Anterior cingulate cortex (tissue), 58 donors: ENCODE measurements around the gene MEAF6.

Experiments
- DNase-seq, 58 donors: peaks; one replicate each; lab custom pipeline; 2025; lab: John Stamatoyannopoulos, UW

MEAF6 gene

GRCh38 chr1:37476087-37476452 lies 38.5 kb downstream of the MEAF6 start:
- no peak for DNase-seq

GRCh38 chr1:37475380-37476086 lies 39.0 kb downstream of the MEAF6 start:
- no peak for DNase-seq

- peak in 3 of 58 donors; percentile 39 to 57 (median 55) for DNase-seq
These were observed 39.7 kb downstream of the MEAF6 start for GRCh38 chr1:37474697-37475379.

- DNase-seq, result peak in 50 of 58 donors; percentile 21 to 89 (median 67)
These were observed 40.4 kb downstream of the MEAF6 start, which contains the start of gene ZC3H12A for GRCh38 chr1:37474046-37474696. TSS of gene ZC3H12A (plus strand) at chr1:37474580. CDS start at chr1:37475497, 917 bp downstream.

- DNase-seq, result peak in 2 of 58 donors; percentile 21 to 41
These were observed 41.0 kb downstream of the MEAF6 start for GRCh38 chr1:37473431-37474045.

GRCh38 chr1:37472994-37473393 lies 41.6 kb downstream of the MEAF6 start:
- no peak for DNase-seq

- peak in 1 of 58 donors; percentile 12 for DNase-seq
These were observed 42.3 kb downstream of the MEAF6 start for GRCh38 chr1:37472281-37472680.

- DNase-seq, result peak in 45 of 58 donors; percentile 12 to 85 (median 49)
These were observed 43.0 kb downstream of the MEAF6 start for GRCh38 chr1:37471345-37472231.

- no peak for DNase-seq
These were observed 45.2 kb downstream of the MEAF6 start for GRCh38 chr1:37469386-37469785.

- no peak for DNase-seq
These were observed 46.5 kb downstream of the MEAF6 start for GRCh38 chr1:37468037-37468436.

- DNase-seq, result peak in 1 of 58 donors; percentile 9
These were observed 48.7 kb downstream of the MEAF6 start for GRCh38 chr1:37465593-37466517.

GRCh38 chr1:37464443-37464842 lies 50.1 kb downstream of the MEAF6 start:
- DNase-seq, result no peak

GRCh38 chr1:37461698-37462436 lies 52.7 kb downstream of the MEAF6 start:
- DNase-seq, result no peak

- DNase-seq, result no peak
These were observed 56.0 kb downstream of the MEAF6 start for GRCh38 chr1:37458551-37458950.

GRCh38 chr1:37456614-37457013 lies 58.0 kb downstream of the MEAF6 start:
- no peak for DNase-seq

GRCh38 chr1:37455516-37455915 lies 59.0 kb downstream of the MEAF6 start:
- DNase-seq, result no peak

- no peak for DNase-seq
These were observed 60.9 kb downstream of the MEAF6 start for GRCh38 chr1:37453647-37454046.

GRCh38 chr1:37452416-37452815 lies 62.1 kb downstream of the MEAF6 start:
- DNase-seq, result no peak
